Measurements from ENCODE around the gene RFTN1. TPM values are rescaled to one million over a fixed set of nuclear protein-coding genes. Genes with fewer than 3 reads are reported as not detected.

RFTN1 gene
- total and polyA plus RNA-seq, 9 of the 15 experiments (the other 6 are each of a cell fraction or from before 2014, with no cell fraction given), result 0.08 to 0.51 (median 0.11) TPM; not detected in 6

- FAIRE-seq (no peak), DNase-seq (ENCODE audit: extremely low read depth in 1 of 4, low spot score in 3 of 4) (no peak), ATAC-seq (no peak)
- ChIA-PET POLR2A (interaction anchor here (0.6 to 1.3 kb wide), 3 partner anchors 8 to 17 kb away, joined by 3 to 4 read pairs (median 4); no protein-coding TSS in a partner anchor), CTCF (ENCODE audit: low intra/inter-chr PET ratio) (no interaction called here)
- TF ChIP-seq SRSF1 (IDR thresholded peaks at IDR 0.05; ENCODE audit: low read depth, low read length), result no peak
- TF ChIP-seq HDAC1 (IDR thresholded peaks at IDR 0.05), result no peak
- Histone ChIP-seq H2AFZ (ENCODE audit: low read depth, low read length) (no peak overlapping the region), H3K27me3 (ENCODE audit: control insufficient read depth in 2 of 2, insufficient read depth in 2 of 2, low read length in 2 of 2) (peaks cover 4 to 10% of the 10 kb centered on the region in 2 experiments; a peak in 3 of 5 replicates), H3K4me3 (no peak overlapping the region), H4K20me1 (replicated peaks; ENCODE audit: control insufficient read depth, insufficient read depth, low read length) (no peaks in the 10 kb centered on the region), H3K36me3 (ENCODE audit: control insufficient read depth, insufficient read depth, low read length) (no peaks in the 10 kb centered on the region), H3K4me1 (replicated peaks in 1 of 2; ENCODE audit: control insufficient read depth in 2 of 2, insufficient read depth in 2 of 2, low read length in 2 of 2) (no peaks in the 10 kb centered on the region), H3K9me3 (replicated peaks; ENCODE audit: control insufficient read depth, insufficient read depth, low read depth, low read length) (no peaks in the 10 kb centered on the region), H3K79me2 (ENCODE audit: control insufficient read depth, insufficient read depth, low read length) (no peaks in the 10 kb centered on the region), H3K27ac (ENCODE audit: extremely low read depth, low read depth, low read length) (no peak overlapping the region), H3K9ac (ENCODE audit: insufficient read depth in 1 of 2, low read depth in 2 of 2, low read length in 2 of 2) (no peak overlapping the region), H3K9me1 (ENCODE audit: control insufficient read depth, insufficient read depth, low read length) (no peaks in the 10 kb centered on the region), H3K4me2 (ENCODE audit: insufficient read depth, low read length) (no peak overlapping the region)
- in situ Hi-C loops (cut with MboI), result no loop called here
- 0% methylated on average over 1 of the region's 1 CpG for WGBS (ENCODE audit: insufficient coverage, low coverage, missing lambda C conversion rate)
- BruUV-seq (replicated peaks), result no TSS peak
- intact Hi-C loops (cut with micrococcal nuclease), result no loop called here
Observed at GRCh38 chr3:16394639-16395038, 118.9 kb downstream of the RFTN1 start.

- no peak overlapping the region for H3K9ac ChIP-seq (ENCODE audit: insufficient read depth in 1 of 2, low read depth in 2 of 2, low read length in 2 of 2)
- DNase-seq (ENCODE audit: extremely low read depth in 1 of 4, low spot score in 3 of 4) (no peak), ATAC-seq (no peak), FAIRE-seq (no peak)
- no peak overlapping the region for H3K27ac ChIP-seq (ENCODE audit: extremely low read depth, low read depth, low read length)
- H3K27me3 ChIP-seq (ENCODE audit: control insufficient read depth in 2 of 2, insufficient read depth in 2 of 2, low read length in 2 of 2), result peaks cover 3 to 4% of the 10 kb centered on the region in 2 experiments; a peak in 2 of 5 replicates
- intact Hi-C loops (cut with micrococcal nuclease) (no loop called here), in situ Hi-C loops (cut with MboI) (no loop called here)
- H3K79me2 ChIP-seq (ENCODE audit: control insufficient read depth, insufficient read depth, low read length), result no peaks in the 10 kb centered on the region
- no peaks in the 10 kb centered on the region for H4K20me1 ChIP-seq (replicated peaks; ENCODE audit: control insufficient read depth, insufficient read depth, low read length)
- ChIA-PET POLR2A (no interaction called here), CTCF (ENCODE audit: low intra/inter-chr PET ratio) (no interaction called here)
- no peak overlapping the region for H3K4me2 ChIP-seq (ENCODE audit: insufficient read depth, low read length)
- no peak overlapping the region for H2AFZ ChIP-seq (ENCODE audit: low read depth, low read length)
- WGBS (ENCODE audit: insufficient coverage, low coverage, missing lambda C conversion rate), result 0% methylated on average over 1 of the region's 1 CpG
- H3K36me3 ChIP-seq (ENCODE audit: control insufficient read depth, insufficient read depth, low read length), result no peaks in the 10 kb centered on the region
- no peak for TF ChIP-seq SIN3A (IDR thresholded peaks at IDR 0.05; ENCODE audit: borderline replicate concordance in 2 of 2, control insufficient read depth in 1 of 2, low read depth in 2 of 2, low read length in 2 of 2)
- no peak for TF ChIP-seq FOXK1 (CRISPR knock-in tag; IDR thresholded peaks at IDR 0.05; ENCODE audit: borderline replicate concordance)
- TF ChIP-seq SETDB1 (IDR thresholded peaks at IDR 0.05; ENCODE audit: low read length), result no peak
- no peak for TF ChIP-seq EHMT2 (IDR thresholded peaks at IDR 0.05)
- TF ChIP-seq TBL1XR1 (IDR thresholded peaks at IDR 0.05; ENCODE audit: low read length in 2 of 2), result no peak
- TF ChIP-seq BRD4 (IDR thresholded peaks at IDR 0.05), result no peak
- TF ChIP-seq XRCC3 (IDR thresholded peaks at IDR 0.05), result no peak
- TF ChIP-seq TOE1 (IDR thresholded peaks at IDR 0.05; ENCODE audit: borderline replicate concordance), result no peak
- TF ChIP-seq TOE1 (CRISPR knock-in tag; IDR thresholded peaks at IDR 0.05; ENCODE audit: borderline replicate concordance, low read depth), result no peak
- no peaks in the 10 kb centered on the region for H3K9me1 ChIP-seq (ENCODE audit: control insufficient read depth, insufficient read depth, low read length)
- H3K9me3 ChIP-seq (replicated peaks; ENCODE audit: control insufficient read depth, insufficient read depth, low read depth, low read length), result no peaks in the 10 kb centered on the region
- BruUV-seq (replicated peaks), result no TSS peak
- no peak overlapping the region for H3K4me3 ChIP-seq
- H3K4me1 ChIP-seq (replicated peaks in 1 of 2; ENCODE audit: control insufficient read depth in 2 of 2, insufficient read depth in 2 of 2, low read length in 2 of 2), result no peaks in the 10 kb centered on the region
Observed at GRCh38 chr3:16392717-16393116, 120.8 kb downstream of the RFTN1 start.
